Activated T-helper 1 cell treated with anti-CD3 and anti-CD28 coated beads, Interleukin-2, amount 50 U/mL, for 16 hours (primary cell): ENCODE measurements around the gene LAMTOR4.
A peak's percentile ranks its signal among the peaks of the same experiment; 100 is the strongest.

Experiments
- DNase-seq, 2 donors: peaks; one replicate each; pipeline ENCODE4 v3.0.0-alpha.2; 2020; ENCODE audit warnings: low read depth in 1 of 2, low spot score in 1 of 2

The LAMTOR4 gene

GRCh38 chr7:100148559-100149328 is at the start of gene LAMTOR4:
LAMTOR4 (plus strand) TSS chr7:100148918; CDS start chr7:100148973, 55 bp downstream.
- DNase-seq = peak; percentile 93 to 97

GRCh38 chr7:100099452-100099851 is 49.3 kb upstream of the LAMTOR4 start:
- no peak for DNase-seq

- peak; percentile 64 to 80 for DNase-seq
Observed at GRCh38 chr7:100100420-100101015, 48.2 kb upstream of the LAMTOR4 start.

- DNase-seq = peak; percentile 90 to 95
Observed at GRCh38 chr7:100101016-100101862, 47.5 kb upstream of the LAMTOR4 start, which contains the start of the genes AP4M1 and MCM7. AP4M1 (plus strand) TSS chr7:100101643; CDS start chr7:100101715, 72 bp downstream. MCM7 (minus strand) TSS chr7:100101397; CDS start chr7:100101294, 103 bp downstream.

- DNase-seq = no peak
Observed at GRCh38 chr7:100102950-100103840, 45.5 kb upstream of the LAMTOR4 start.

- no peak for DNase-seq
Observed at GRCh38 chr7:100105534-100105933, 43.2 kb upstream of the LAMTOR4 start.

- DNase-seq = no peak
Observed at GRCh38 chr7:100106633-100107032, 42.1 kb upstream of the LAMTOR4 start.

- no peak for DNase-seq
Observed at GRCh38 chr7:100107125-100107737, 41.5 kb upstream of the LAMTOR4 start.

GRCh38 chr7:100107890-100108289 is 40.8 kb upstream of the LAMTOR4 start:
- DNase-seq = no peak

GRCh38 chr7:100109521-100110163 is 39.1 kb upstream of the LAMTOR4 start:
- no peak for DNase-seq

- DNase-seq = no peak
Observed at GRCh38 chr7:100111156-100111555, 37.6 kb upstream of the LAMTOR4 start.

- DNase-seq = no peak
Observed at GRCh38 chr7:100111914-100112313, 36.8 kb upstream of the LAMTOR4 start.

- no peak for DNase-seq
Observed at GRCh38 chr7:100115026-100115425, 33.7 kb upstream of the LAMTOR4 start.

- no peak for DNase-seq
Observed at GRCh38 chr7:100118388-100119071, 30.2 kb upstream of the LAMTOR4 start.

- DNase-seq = peak; percentile 90 to 92
Observed at GRCh38 chr7:100119072-100119969, 29.4 kb upstream of the LAMTOR4 start, which contains the start of the genes CNPY4 and TAF6. CNPY4 (plus strand) TSS chr7:100119634; CDS start chr7:100119745, 111 bp downstream. TAF6 (minus strand) TSS chr7:100119358; CDS start chr7:100114209, 5,149 bp downstream.

- DNase-seq = peak; percentile 34 to 52
Observed at GRCh38 chr7:100119970-100120732, 28.6 kb upstream of the LAMTOR4 start.

- no peak for DNase-seq
Observed at GRCh38 chr7:100120733-100121036, 28.0 kb upstream of the LAMTOR4 start.
